ENCODE data around the gene RNF14.

- TF ChIP-seq POLR2A (IDR thresholded peaks at IDR 0.05) = no peak
- TF ChIP-seq, protein P1, sequence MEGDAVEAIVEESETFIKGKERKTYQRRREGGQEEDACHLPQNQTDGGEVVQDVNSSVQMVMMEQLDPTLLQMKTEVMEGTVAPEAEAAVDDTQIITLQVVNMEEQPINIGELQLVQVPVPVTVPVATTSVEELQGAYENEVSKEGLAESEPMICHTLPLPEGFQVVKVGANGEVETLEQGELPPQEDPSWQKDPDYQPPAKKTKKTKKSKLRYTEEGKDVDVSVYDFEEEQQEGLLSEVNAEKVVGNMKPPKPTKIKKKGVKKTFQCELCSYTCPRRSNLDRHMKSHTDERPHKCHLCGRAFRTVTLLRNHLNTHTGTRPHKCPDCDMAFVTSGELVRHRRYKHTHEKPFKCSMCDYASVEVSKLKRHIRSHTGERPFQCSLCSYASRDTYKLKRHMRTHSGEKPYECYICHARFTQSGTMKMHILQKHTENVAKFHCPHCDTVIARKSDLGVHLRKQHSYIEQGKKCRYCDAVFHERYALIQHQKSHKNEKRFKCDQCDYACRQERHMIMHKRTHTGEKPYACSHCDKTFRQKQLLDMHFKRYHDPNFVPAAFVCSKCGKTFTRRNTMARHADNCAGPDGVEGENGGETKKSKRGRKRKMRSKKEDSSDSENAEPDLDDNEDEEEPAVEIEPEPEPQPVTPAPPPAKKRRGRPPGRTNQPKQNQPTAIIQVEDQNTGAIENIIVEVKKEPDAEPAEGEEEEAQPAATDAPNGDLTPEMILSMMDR (IDR thresholded peaks at IDR 0.05) = no peak
These were observed 10.2 kb upstream of the RNF14 start for GRCh38 chr5:141958546-141959172.
